Uterus (tissue), 2 donors: ENCODE results near the gene LDB1.

Experiments used
- CTCF ChIP-seq, 4 experiments: fragments of 200-600 bp in 2 of 4; fragments of 450-650 bp in 2 of 4; sonication (generic) in 2 of 4; IDR thresholded peaks; one replicate each; pipeline ENCODE4 v1.5.1; 2016 to 2019; ENCODE audit warnings: antibody characterized with exemption in 4 of 4, mild to moderate bottlenecking in 2 of 4, moderate library complexity in 1 of 4
- POLR2A ChIP-seq, 2 donors: fragments of 450-650 bp; IDR thresholded peaks; one replicate each; pipeline ENCODE4 v1.6.1; 2016; ENCODE audit warnings: antibody characterized with exemption in 2 of 2, mild to moderate bottlenecking in 1 of 2, moderate library complexity in 1 of 2

GRCh38 chr10:102116656-102117055, 3.5 kb downstream of the LDB1 start:
- TF ChIP-seq POLR2A (IDR thresholded peaks at IDR 0.05) (no peak), CTCF (IDR thresholded peaks at IDR 0.05) (no peak)
